Measurements from ENCODE around the gene CDX2.
"Not testable (repeated sequence)": the region's sequence is repeated elsewhere in the genome, so short reads cannot be mapped to it uniquely, and the experiment has no call there.

The CDX2 gene

GRCh38 chr13:27969082-27969865 lies at the start of gene CDX2:
TSS of gene CDX2 (minus strand) at chr13:27969315. CDS start at chr13:27969006, 309 bp downstream.
- no peak for DNase-seq (ENCODE audit: low read depth in 2 of 2)

GRCh38 chr13:28014301-28014700 lies 45.2 kb upstream of the CDX2 start:
- no peak for DNase-seq (ENCODE audit: low read depth in 2 of 2)

GRCh38 chr13:28013482-28013881 lies 44.4 kb upstream of the CDX2 start:
- DNase-seq (ENCODE audit: low read depth in 2 of 2): no peak

GRCh38 chr13:28012896-28013295 lies 43.8 kb upstream of the CDX2 start:
- no peak for DNase-seq (ENCODE audit: low read depth in 2 of 2)

- no peak for DNase-seq (ENCODE audit: low read depth in 2 of 2)
These were observed 43.3 kb upstream of the CDX2 start for GRCh38 chr13:28012383-28012782.

GRCh38 chr13:28010046-28010445 lies 40.9 kb upstream of the CDX2 start:
- DNase-seq (ENCODE audit: low read depth in 2 of 2): no peak

- DNase-seq (ENCODE audit: low read depth in 2 of 2): not testable (repeated sequence)
These were observed 35.9 kb upstream of the CDX2 start for GRCh38 chr13:28005016-28005415.

- DNase-seq (ENCODE audit: low read depth in 2 of 2): no peak
These were observed 34.0 kb upstream of the CDX2 start for GRCh38 chr13:28002886-28003698.

GRCh38 chr13:28001837-28002473 lies 32.8 kb upstream of the CDX2 start:
- DNase-seq (ENCODE audit: low read depth in 2 of 2): no peak

GRCh38 chr13:28001049-28001448 lies 31.9 kb upstream of the CDX2 start:
- no peak for DNase-seq (ENCODE audit: low read depth in 2 of 2)

- no peak for DNase-seq (ENCODE audit: low read depth in 2 of 2)
These were observed 31.5 kb upstream of the CDX2 start for GRCh38 chr13:28000567-28000966.

GRCh38 chr13:27997904-27998522 lies 28.9 kb upstream of the CDX2 start:
- DNase-seq (ENCODE audit: low read depth in 2 of 2): no peak

GRCh38 chr13:27991881-27992280 lies 22.8 kb upstream of the CDX2 start:
- no peak for DNase-seq (ENCODE audit: low read depth in 2 of 2)

GRCh38 chr13:27988520-27988919 lies 19.4 kb upstream of the CDX2 start, which contains the start of gene URAD:
TSS of gene URAD (minus strand) at chr13:27988693. CDS start at chr13:27988637, 56 bp downstream.
- DNase-seq (ENCODE audit: low read depth in 2 of 2): no peak

GRCh38 chr13:27985600-27985999 lies 16.5 kb upstream of the CDX2 start:
- no peak for DNase-seq (ENCODE audit: low read depth in 2 of 2)

- DNase-seq (ENCODE audit: low read depth in 2 of 2): no peak
These were observed 13.2 kb upstream of the CDX2 start for GRCh38 chr13:27982361-27982760.

GRCh38 chr13:27981006-27981708 lies 12.0 kb upstream of the CDX2 start:
- no peak for DNase-seq (ENCODE audit: low read depth in 2 of 2)

- DNase-seq (ENCODE audit: low read depth in 2 of 2): no peak
These were observed 11.3 kb upstream of the CDX2 start for GRCh38 chr13:27980280-27980998.

GRCh38 chr13:27979765-27980279 lies 10.7 kb upstream of the CDX2 start:
- no peak for DNase-seq (ENCODE audit: low read depth in 2 of 2)

GRCh38 chr13:27979001-27979643 lies 10.0 kb upstream of the CDX2 start:
- no peak for DNase-seq (ENCODE audit: low read depth in 2 of 2)
